Endothelial cell of umbilical vein (primary cell): ENCODE data around the gene ERCC8. TPM values are rescaled to one million over a fixed set of nuclear protein-coding genes. Genes with fewer than 3 reads are reported as not detected.

Source experiments
- BruUV-seq: library from RNA; stranded (reverse); fragments of 400-500 nt; replicated peaks from 2 replicates; lab custom pipeline; 2021; lab: Mats Ljungman, UMichigan
- CTCF ChIA-PET: fragments of 300-600, 350-600 bp; sonication (Branson Sonifier 250); formaldehyde crosslinking; loops from one replicate; lab custom pipeline; 2021; ENCODE audit warnings: antibody characterized with exemption, inconsistent platforms; lab: Charles Lee
- POLR2A ChIA-PET: fragments of 300-600, 350-600 bp; sonication (Branson Sonifier 250); formaldehyde crosslinking; loops from one replicate; lab custom pipeline; 2021; ENCODE audit warnings: antibody characterized with exemption, inconsistent platforms; lab: Charles Lee
- DNase-seq: peaks from one replicate; pipeline ENCODE4 v3.0.0-alpha.2; 2011; ENCODE audit warnings: low read depth, low spot score
- FAIRE-seq: peaks from 2 replicates; lab custom pipeline; 2011; peaks lifted over from hg19 to GRCh38; lab: Jason Lieb, UNC
- H2AFZ ChIP-seq: 2 replicates; pipeline ENCODE4 v1.6.0; 2012; ENCODE audit warnings: low read depth, low read length, control low read depth, inconsistent platforms
- H3K27ac ChIP-seq: 2 replicates; pipeline ENCODE4 v1.5.1; 2011; ENCODE audit warnings: low read depth, mild to moderate bottlenecking, control low read depth, low read length, moderate library complexity; ENCODE audit not compliant: insufficient read depth
- H3K27me3 ChIP-seq, 2 experiments: 2 replicates each; pipeline versions ENCODE4 v1.6.0 to v1.6.1; 2011; ENCODE audit warnings: low read length in 2 of 2, mixed read lengths in 1 of 2; ENCODE audit not compliant: control insufficient read depth in 2 of 2, insufficient read depth in 2 of 2
- H3K36me3 ChIP-seq, 2 experiments: 2 replicates in 1 of 2; 3 replicates in 1 of 2; pipeline ENCODE4 v1.5.1; 2011; ENCODE audit warnings: low read length in 2 of 2, mild to moderate bottlenecking in 1 of 2, moderate library complexity in 1 of 2; ENCODE audit not compliant: control insufficient read depth in 2 of 2, insufficient read depth in 2 of 2; ENCODE audit errors: extremely low read depth in 1 of 2
- H3K4me1 ChIP-seq: 3 replicates; pipeline ENCODE4 v1.5.1; 2011; ENCODE audit warnings: mild to moderate bottlenecking, low read length; ENCODE audit not compliant: control insufficient read depth, insufficient read depth; ENCODE audit errors: extremely low read depth
- H3K4me2 ChIP-seq: 2 replicates; pipeline ENCODE4 v1.6.1; 2011; ENCODE audit warnings: low read length, control low read depth, mixed read lengths; ENCODE audit not compliant: insufficient read depth
- H3K4me3 ChIP-seq, 3 experiments: fragments of 200-600 bp in 1 of 3; sonication (generic), shearing (Covaris generic) in 1 of 3; replicated peaks in 1 of 3; 2 replicates each; pipeline ENCODE4 v1.5.1; 2011 to 2016; ENCODE audit warnings: control low read depth in 3 of 3, low read length in 3 of 3, mild to moderate bottlenecking in 2 of 3, inconsistent platforms in 1 of 3, low read depth in 1 of 3, moderate library complexity in 1 of 3; ENCODE audit not compliant: insufficient read depth in 1 of 3
- H3K79me2 ChIP-seq: 2 replicates; pipeline ENCODE4 v1.6.0; 2012; ENCODE audit warnings: low read length, inconsistent platforms; ENCODE audit not compliant: control insufficient read depth, insufficient read depth
- H3K9ac ChIP-seq: replicated peaks from 2 replicates; pipeline ENCODE3; 2011; ENCODE audit warnings: low read length, control low read depth; ENCODE audit not compliant: insufficient read depth; ENCODE audit errors: extremely low read depth
- H3K9me1 ChIP-seq: replicated peaks from 3 replicates; pipeline ENCODE4 v1.6.0; 2011; ENCODE audit warnings: mild to moderate bottlenecking, low read length; ENCODE audit not compliant: control insufficient read depth, insufficient read depth; ENCODE audit errors: extremely low read depth
- H3K9me3 ChIP-seq: replicated peaks from 2 replicates; pipeline ENCODE4 v1.5.1; 2012; ENCODE audit warnings: low read length, inconsistent platforms; ENCODE audit not compliant: control insufficient read depth, insufficient read depth
- H4K20me1 ChIP-seq: replicated peaks from 2 replicates; pipeline ENCODE3; 2011; ENCODE audit warnings: mild to moderate bottlenecking, low read length; ENCODE audit not compliant: control insufficient read depth, insufficient read depth; ENCODE audit errors: extremely low read depth
- EZH2 ChIP-seq: IDR thresholded peaks from 2 replicates; pipeline ENCODE4 v1.6.1; 2012; ENCODE audit warnings: borderline replicate concordance, low read depth, mild to moderate bottlenecking, moderate library complexity, low read length, inconsistent platforms; ENCODE audit not compliant: severe bottlenecking
- FOS ChIP-seq: IDR thresholded peaks from 2 replicates; pipeline ENCODE4 v1.6.1; 2011; ENCODE audit warnings: mild to moderate bottlenecking, low read length, moderate library complexity, borderline replicate concordance; ENCODE audit not compliant: insufficient read depth
- GATA2 ChIP-seq: IDR thresholded peaks from 2 replicates; pipeline ENCODE4 v1.7.0; 2011; ENCODE audit warnings: low read depth, mild to moderate bottlenecking, moderate library complexity, mixed read lengths, low read length; ENCODE audit not compliant: insufficient read length, insufficient read depth
- JUN ChIP-seq: IDR thresholded peaks from 2 replicates; pipeline ENCODE4 v1.6.1; 2011; ENCODE audit warnings: borderline replicate concordance, low read depth; ENCODE audit not compliant: insufficient read length, insufficient read depth
- MYC ChIP-seq: IDR thresholded peaks from one replicate; pipeline ENCODE4 v1.6.1; 2011; ENCODE audit warnings: mild to moderate bottlenecking, low read depth, low read length
- POLR2A ChIP-seq: IDR thresholded peaks from 2 replicates; pipeline ENCODE4 v1.6.1; 2012; ENCODE audit warnings: low read depth, mild to moderate bottlenecking, control low read depth, low read length
- POLR2AphosphoS5 ChIP-seq: IDR thresholded peaks from 2 replicates; pipeline ENCODE4 v1.6.1; 2012; ENCODE audit warnings: low read depth, mild to moderate bottlenecking, control low read depth, low read length, moderate library complexity; ENCODE audit not compliant: insufficient read depth
- dilution Hi-C: fragments of 300-500 bp; cut with MboI; formaldehyde crosslinking; loops from one replicate; pipeline ENCODE4 v1.15.0; 2019; ENCODE audit warnings: low sequenced_read_pairs; ENCODE audit not compliant: extremely low pct_ligation_motif_present
- intact Hi-C: fragments of 100-400 bp; cut with micrococcal nuclease; formaldehyde crosslinking; loops from one replicate; pipeline ENCODE4 v1.10.0; 2022
- polyA plus RNA-seq, 4 experiments: library from polyadenylated mRNA; depleted of rRNA in 3 of 4; stranded (reverse) in 3 of 4; unstranded in 1 of 4; fragments of >200 nt; gene quantifications; 2 replicates each; pipeline versions ENCODE4 v1.2.1 to v1.2.3, GENCODE V29; 2011 to 2012; ENCODE audit warnings: missing spikeins in 1 of 4
- total RNA-seq: library from RNA; stranded (reverse); gene quantifications from 2 replicates; pipeline ENCODE4 v1.2.3, GENCODE V29; 2021
- TF ChIP-seq, protein P1 (sequence below): IDR thresholded peaks from 2 replicates; pipeline ENCODE4 v1.6.1; 2011; ENCODE audit not compliant: insufficient read depth, insufficient read length
- TF ChIP-seq, protein P2 (sequence below), 2 donors: IDR thresholded peaks; 1 replicate in 1 of 2; 2 replicates in 1 of 2; pipeline ENCODE4 v1.5.1; 2011; ENCODE audit warnings: low read length in 2 of 2, mild to moderate bottlenecking in 2 of 2, moderate library complexity in 2 of 2, control low read depth in 1 of 2, inconsistent platforms in 1 of 2, low read depth in 1 of 2; ENCODE audit not compliant: insufficient read depth in 1 of 2; ENCODE audit errors: extremely low read depth in 1 of 2

ERCC8 gene
- total and polyA plus RNA-seq, 2 donors (not counting 3 experiments of a cell fraction or from before 2014, with no cell fraction given) = 10.4 to 11.8 TPM

DNA sequence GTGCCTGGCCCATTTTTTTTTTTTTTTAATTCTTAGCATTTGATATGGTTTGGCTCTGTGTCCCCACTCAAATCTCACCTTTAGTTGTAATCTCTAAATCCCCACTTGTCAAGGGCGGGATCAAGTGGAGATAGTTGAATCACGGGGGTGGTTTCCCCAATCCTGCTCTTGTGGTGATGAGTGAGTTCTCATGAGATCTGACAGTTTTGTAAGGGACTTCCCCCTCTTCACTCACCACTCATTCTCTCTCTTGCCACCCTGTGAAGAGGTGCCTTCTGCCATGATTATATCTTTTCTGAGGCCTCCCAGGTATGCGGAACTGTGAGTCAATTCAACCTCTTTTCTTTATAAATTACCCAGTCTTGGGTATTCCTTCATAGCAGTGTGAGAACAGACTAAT, 27.4 kb upstream of the ERCC8 start:
- TF ChIP-seq POLR2AphosphoS5 = no peak
- TF ChIP-seq, protein P1, sequence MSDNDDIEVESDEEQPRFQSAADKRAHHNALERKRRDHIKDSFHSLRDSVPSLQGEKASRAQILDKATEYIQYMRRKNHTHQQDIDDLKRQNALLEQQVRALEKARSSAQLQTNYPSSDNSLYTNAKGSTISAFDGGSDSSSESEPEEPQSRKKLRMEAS = no peak
- TF ChIP-seq GATA2 = no peak
- TF ChIP-seq POLR2A = no peak
- TF ChIP-seq, protein P2, sequence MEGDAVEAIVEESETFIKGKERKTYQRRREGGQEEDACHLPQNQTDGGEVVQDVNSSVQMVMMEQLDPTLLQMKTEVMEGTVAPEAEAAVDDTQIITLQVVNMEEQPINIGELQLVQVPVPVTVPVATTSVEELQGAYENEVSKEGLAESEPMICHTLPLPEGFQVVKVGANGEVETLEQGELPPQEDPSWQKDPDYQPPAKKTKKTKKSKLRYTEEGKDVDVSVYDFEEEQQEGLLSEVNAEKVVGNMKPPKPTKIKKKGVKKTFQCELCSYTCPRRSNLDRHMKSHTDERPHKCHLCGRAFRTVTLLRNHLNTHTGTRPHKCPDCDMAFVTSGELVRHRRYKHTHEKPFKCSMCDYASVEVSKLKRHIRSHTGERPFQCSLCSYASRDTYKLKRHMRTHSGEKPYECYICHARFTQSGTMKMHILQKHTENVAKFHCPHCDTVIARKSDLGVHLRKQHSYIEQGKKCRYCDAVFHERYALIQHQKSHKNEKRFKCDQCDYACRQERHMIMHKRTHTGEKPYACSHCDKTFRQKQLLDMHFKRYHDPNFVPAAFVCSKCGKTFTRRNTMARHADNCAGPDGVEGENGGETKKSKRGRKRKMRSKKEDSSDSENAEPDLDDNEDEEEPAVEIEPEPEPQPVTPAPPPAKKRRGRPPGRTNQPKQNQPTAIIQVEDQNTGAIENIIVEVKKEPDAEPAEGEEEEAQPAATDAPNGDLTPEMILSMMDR (IDR thresholded peaks at IDR 0.05; ENCODE audit: extremely low read depth in 1 of 2, insufficient read depth in 1 of 2, low read depth in 1 of 2, low read length in 2 of 2) = no peak
- no peak for TF ChIP-seq JUN
- no peak for TF ChIP-seq MYC
- TF ChIP-seq EZH2 = no peak
- TF ChIP-seq FOS = no peak
- H2AFZ ChIP-seq = no peak overlapping the region
- FAIRE-seq (no peak), DNase-seq (no peak)
- no peaks in the 10 kb centered on the region for H4K20me1 ChIP-seq
- dilution Hi-C loops = no loop called here
- no peak overlapping the region for H3K9ac ChIP-seq
- H3K27ac ChIP-seq = no peak overlapping the region
- H3K36me3 ChIP-seq = no peaks in the 10 kb centered on the region
- CTCF ChIA-PET = interaction anchor here (1.2 kb wide), 1 partner anchor 14 kb away, joined by 7 read pairs; no protein-coding TSS in a partner anchor
- BruUV-seq = no TSS peak
- H3K79me2 ChIP-seq = peaks cover 24% of the 10 kb centered on the region
- no peaks in the 10 kb centered on the region for H3K9me1 ChIP-seq
- no peak overlapping the region for H3K4me2 ChIP-seq
- POLR2A ChIA-PET = no interaction called here
- no peaks in the 10 kb centered on the region for H3K27me3 ChIP-seq
- no peaks in the 10 kb centered on the region for H3K4me1 ChIP-seq
- H3K4me3 ChIP-seq = no peak overlapping the region
- no peaks in the 10 kb centered on the region for H3K9me3 ChIP-seq
- intact Hi-C loops = no loop called here
